C4-2B (cell line): ENCODE measurements around the gene SLC38A9.
"Not testable (repeated sequence)": the region's sequence is repeated elsewhere in the genome, so short reads cannot be mapped to it uniquely, and the experiment has no call there.

Source experiments
- ZFX ChIP-seq: fragments of 450-650 bp; IDR thresholded peaks from 2 replicates; pipeline ENCODE4 v1.6.1; 2017
- TF ChIP-seq, protein P1 (sequence below): fragments of 450-650 bp; conservative IDR thresholded peaks from 2 replicates; pipeline ENCODE4 v1.5.1; 2017; ENCODE audit warnings: mild to moderate bottlenecking

DNA sequence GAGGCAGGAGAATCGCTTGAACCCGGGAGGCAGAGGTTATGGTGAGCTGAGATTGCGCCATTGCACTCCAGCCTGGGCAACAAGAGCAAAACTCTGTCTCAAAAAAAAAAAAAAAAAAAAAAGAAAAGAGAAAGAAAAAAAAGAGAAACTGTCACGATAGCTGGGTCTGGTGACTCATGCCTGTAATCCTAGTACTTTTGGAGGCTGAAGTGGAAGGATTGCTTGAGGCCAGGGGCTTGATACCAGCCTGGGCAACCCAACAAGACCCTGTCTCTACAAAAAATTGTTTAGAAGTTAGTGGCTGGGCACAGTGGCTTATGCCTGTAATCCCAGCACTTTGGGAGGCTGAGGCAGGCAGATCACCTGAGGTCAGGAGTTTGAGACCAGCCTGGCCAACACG, 104.8 kb downstream of the SLC38A9 start:
- TF ChIP-seq, protein P1, sequence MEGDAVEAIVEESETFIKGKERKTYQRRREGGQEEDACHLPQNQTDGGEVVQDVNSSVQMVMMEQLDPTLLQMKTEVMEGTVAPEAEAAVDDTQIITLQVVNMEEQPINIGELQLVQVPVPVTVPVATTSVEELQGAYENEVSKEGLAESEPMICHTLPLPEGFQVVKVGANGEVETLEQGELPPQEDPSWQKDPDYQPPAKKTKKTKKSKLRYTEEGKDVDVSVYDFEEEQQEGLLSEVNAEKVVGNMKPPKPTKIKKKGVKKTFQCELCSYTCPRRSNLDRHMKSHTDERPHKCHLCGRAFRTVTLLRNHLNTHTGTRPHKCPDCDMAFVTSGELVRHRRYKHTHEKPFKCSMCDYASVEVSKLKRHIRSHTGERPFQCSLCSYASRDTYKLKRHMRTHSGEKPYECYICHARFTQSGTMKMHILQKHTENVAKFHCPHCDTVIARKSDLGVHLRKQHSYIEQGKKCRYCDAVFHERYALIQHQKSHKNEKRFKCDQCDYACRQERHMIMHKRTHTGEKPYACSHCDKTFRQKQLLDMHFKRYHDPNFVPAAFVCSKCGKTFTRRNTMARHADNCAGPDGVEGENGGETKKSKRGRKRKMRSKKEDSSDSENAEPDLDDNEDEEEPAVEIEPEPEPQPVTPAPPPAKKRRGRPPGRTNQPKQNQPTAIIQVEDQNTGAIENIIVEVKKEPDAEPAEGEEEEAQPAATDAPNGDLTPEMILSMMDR, result not testable (repeated sequence)
- not testable (repeated sequence) for TF ChIP-seq ZFX
